SK-N-MC (cell line): ENCODE results near the gene NAA10.

Experiments
- EZH2 ChIP-seq: fragments of 200-600 bp; sonication (generic); IDR thresholded peaks from one replicate; pipeline ENCODE4 v1.6.1; 2017; ENCODE audit warnings: antibody characterized with exemption
- POLR2AphosphoS5 ChIP-seq: IDR thresholded peaks from 2 replicates; pipeline ENCODE4 v1.6.1; 2012; ENCODE audit warnings: mild to moderate bottlenecking, low read depth, low read length, borderline replicate concordance

DNA sequence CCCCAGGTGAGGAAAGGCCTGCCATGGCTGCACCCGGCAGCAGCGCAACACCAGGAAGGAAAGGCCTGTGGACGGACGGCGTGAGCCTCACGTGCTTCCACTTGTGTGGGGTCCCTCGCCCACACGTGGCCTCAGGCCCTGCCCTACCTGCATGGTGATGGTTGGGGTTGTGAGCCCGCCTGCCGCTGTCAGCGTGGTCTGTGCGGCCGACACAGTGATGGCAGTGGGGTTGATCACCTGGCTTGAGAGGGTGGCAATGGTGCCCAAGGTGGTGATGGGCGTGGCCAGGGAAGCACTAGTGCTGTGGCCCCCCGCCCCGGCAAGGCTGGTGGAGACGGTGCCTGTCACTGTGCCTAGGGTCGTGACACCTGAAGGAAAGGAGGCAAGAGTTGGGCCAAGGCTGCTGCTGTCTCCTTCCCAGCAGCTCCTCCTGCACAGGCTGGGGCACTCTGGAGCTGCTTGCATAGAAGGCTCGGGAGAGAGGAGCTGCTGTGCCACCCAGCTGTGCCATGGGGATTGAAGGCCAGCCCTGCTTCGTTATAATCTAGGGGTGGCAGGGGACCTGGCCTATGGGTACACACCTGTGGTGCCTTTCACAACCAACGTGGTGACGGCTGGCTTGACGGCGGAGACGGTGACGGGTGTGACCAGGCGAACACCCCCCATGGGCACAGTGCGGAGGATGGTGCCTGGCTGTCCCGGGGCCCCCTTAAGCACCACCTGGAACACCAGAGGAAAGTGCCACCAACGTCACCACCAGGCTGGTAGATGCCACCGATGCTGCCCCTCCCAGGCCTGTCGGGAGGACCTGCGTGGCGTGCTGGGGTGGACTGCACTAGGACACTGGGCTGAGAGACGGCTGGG lies 21.4 kb upstream of the NAA10 start:
- no peak for TF ChIP-seq EZH2
- TF ChIP-seq POLR2AphosphoS5 = no peak
